ENCODE data around the gene TRANK1.

TRANK1 gene

DNA sequence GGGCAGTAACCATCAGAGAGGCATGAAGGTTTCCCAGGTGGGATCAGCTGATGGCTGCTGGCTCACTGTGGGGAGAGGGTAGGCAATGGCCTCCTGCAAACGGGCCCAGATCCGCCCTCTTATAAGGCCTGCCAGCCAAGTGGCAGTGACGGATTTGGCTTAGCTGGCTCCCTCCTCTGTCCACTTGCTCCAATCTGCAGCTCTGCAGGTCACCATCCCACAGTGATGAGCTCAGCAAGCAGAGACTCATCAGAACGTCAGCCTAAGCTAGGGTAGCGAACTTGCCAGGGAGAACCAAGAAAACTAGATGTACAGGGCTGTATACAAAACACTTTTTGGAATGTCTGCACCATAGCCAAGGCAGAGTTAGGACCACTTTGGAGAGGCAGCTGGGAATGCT is 117.7 kb downstream of the TRANK1 start:
- TF ChIP-seq, protein P1, sequence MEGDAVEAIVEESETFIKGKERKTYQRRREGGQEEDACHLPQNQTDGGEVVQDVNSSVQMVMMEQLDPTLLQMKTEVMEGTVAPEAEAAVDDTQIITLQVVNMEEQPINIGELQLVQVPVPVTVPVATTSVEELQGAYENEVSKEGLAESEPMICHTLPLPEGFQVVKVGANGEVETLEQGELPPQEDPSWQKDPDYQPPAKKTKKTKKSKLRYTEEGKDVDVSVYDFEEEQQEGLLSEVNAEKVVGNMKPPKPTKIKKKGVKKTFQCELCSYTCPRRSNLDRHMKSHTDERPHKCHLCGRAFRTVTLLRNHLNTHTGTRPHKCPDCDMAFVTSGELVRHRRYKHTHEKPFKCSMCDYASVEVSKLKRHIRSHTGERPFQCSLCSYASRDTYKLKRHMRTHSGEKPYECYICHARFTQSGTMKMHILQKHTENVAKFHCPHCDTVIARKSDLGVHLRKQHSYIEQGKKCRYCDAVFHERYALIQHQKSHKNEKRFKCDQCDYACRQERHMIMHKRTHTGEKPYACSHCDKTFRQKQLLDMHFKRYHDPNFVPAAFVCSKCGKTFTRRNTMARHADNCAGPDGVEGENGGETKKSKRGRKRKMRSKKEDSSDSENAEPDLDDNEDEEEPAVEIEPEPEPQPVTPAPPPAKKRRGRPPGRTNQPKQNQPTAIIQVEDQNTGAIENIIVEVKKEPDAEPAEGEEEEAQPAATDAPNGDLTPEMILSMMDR (IDR thresholded peaks at IDR 0.05; ENCODE audit: low read depth, low read length, missing control alignments): no peak
- no peak for DNase-seq (ENCODE audit: extremely low read depth, low read depth)
- H3K4me3 ChIP-seq (replicated peaks; ENCODE audit: low read depth, low read length): no peak overlapping the region

DNA sequence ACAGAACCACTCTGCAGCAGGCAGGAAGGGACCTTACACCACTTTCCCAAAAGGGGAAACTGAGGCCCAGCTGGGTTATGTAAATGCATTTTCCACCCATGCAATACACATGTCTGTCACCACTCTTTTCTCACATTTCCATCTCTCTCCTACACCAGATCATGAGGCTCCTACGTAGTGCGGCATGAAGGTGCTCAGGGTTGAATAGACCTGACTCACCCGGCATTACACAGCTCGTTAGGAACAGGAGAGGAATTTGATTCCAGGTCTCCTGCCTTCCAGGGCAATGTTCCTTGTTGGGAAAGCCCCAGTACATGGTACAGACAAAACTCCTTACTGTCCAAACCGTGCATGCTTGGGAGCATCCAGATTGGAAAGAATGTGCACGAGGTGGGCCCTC is 118.6 kb downstream of the TRANK1 start:
- TF ChIP-seq, protein P1 (IDR thresholded peaks at IDR 0.05; ENCODE audit: low read depth, low read length, missing control alignments): no peak
- no peak overlapping the region for H3K4me3 ChIP-seq (replicated peaks; ENCODE audit: low read depth, low read length)
- no peak for DNase-seq (ENCODE audit: extremely low read depth, low read depth)

DNA sequence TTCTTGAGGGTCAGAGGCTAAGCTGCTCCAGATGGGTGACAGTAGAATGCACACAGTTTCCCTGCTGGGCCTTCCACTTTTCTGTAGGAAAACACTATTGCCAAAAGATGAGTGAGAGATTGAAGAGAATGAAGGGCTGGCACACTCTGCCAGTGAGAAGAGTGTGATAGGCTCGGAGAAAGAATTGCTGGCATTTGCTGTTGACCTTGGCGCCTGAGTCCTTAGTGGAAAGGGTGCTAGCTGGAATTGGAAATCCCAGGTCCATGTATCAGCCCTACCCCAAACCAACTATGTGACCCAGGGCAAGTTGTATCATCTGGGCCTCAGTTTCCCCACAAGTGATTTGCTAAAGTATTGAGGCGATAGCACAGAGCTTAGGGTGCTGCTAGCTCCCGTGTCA is 120.4 kb downstream of the TRANK1 start:
- no peak overlapping the region for H3K4me3 ChIP-seq (replicated peaks; ENCODE audit: low read depth, low read length)
- TF ChIP-seq, protein P1 (IDR thresholded peaks at IDR 0.05; ENCODE audit: low read depth, low read length, missing control alignments): no peak
- no peak for DNase-seq (ENCODE audit: extremely low read depth, low read depth)

DNA sequence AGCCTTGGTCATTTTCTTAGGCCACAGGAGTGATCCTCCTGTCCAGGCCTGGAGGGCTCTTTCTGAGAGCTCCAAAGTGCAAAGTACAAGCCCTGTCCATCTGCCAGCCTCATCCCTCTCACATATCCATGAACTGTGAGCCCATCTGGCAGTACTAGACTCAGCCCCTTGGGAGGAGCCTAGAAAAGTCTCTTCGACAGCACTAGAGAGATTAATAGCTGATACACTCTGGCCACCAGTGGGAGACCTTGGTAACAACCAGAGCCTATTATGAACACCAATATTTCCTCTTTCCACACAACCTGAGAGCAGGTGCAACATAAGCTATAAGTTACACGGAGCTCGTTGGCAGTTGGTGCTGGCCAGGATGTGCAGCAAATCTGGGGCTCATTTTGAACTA is 121.0 kb downstream of the TRANK1 start:
- TF ChIP-seq, protein P1 (IDR thresholded peaks at IDR 0.05; ENCODE audit: low read depth, low read length, missing control alignments): no peak
- DNase-seq (ENCODE audit: extremely low read depth, low read depth): no peak
- no peak overlapping the region for H3K4me3 ChIP-seq (replicated peaks; ENCODE audit: low read depth, low read length)

DNA sequence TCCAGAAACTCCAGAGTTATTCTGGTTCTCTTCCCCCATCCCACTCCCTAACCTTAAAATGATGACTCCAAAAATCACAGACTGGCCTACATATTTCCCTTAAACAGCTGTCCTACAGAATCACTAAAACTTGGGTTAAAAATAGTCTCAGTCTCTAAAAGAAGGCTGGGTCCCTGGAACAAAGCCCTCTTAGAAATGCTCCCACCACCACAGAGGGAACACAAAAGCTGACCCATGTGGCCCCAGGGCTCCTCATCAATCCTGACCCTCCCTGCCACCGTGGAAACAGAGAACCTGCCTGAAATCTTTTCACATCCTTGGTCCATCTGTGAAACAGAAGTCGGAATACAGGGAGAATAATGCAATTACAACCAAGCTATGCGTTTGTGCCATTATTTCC is 124.8 kb downstream of the TRANK1 start:
- TF ChIP-seq, protein P1 (IDR thresholded peaks at IDR 0.05; ENCODE audit: low read depth, low read length, missing control alignments): no peak
- no peak overlapping the region for H3K4me3 ChIP-seq (replicated peaks; ENCODE audit: low read depth, low read length)
- DNase-seq (ENCODE audit: extremely low read depth, low read depth): no peak

DNA sequence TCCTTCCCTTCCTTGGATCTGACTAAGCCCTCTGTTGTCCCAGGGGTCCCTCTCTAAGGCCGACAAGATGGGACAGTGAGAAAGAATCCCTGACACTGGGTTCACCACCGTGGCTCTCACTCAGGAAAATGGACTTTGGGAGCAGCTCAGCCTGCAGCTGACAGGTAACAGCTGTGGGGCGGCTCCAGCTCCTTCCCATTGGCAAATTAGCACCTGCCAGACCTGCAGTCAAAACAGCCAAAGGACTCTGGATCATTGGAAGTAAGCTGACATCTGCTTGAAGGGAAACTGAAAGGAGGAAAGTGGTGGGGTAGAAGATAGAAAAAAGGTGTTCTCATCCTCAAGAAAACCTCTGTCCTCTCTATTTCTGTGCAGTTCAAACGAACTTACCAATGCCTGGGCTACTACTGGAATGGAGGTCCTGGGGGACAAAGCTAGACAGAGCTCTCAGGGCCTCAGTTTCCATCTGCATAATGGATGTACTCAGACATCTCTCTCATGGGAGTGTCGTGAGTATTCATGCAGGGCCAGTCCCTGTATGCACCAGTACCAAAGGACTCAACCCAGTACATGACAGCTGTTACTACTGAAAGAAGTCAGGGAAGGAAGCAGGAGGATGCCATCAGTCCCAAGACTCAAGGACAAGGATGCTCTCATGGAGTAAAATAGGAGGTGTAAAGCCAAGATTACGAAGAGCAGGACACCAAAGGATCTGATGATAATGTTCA is 126.9 kb downstream of the TRANK1 start:
- DNase-seq (ENCODE audit: extremely low read depth, low read depth): no peak
- TF ChIP-seq, protein P1 (IDR thresholded peaks at IDR 0.05; ENCODE audit: low read depth, low read length, missing control alignments): no peak
- no peak overlapping the region for H3K4me3 ChIP-seq (replicated peaks; ENCODE audit: low read depth, low read length)

DNA sequence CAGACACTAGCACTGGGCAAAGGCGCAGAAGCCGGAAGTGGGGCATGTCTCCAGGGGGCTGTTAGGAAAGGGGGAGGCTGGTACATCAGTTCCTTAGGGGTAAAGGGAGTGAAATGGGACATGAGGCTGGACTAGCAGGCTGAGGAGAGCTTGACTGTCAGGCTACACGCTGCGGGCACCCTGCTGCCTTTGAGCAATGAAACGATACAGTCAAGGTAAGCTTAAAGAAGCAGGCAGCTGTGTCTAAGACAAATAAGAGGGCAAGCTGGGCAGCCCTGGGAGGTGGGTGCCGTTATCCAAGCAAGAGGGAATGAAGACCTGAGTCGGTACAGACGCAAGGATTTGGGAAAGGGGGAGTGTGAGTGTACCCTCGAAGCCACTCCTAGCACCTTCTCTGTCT is 129.5 kb downstream of the TRANK1 start:
- no peak for DNase-seq (ENCODE audit: extremely low read depth, low read depth)
- H3K4me3 ChIP-seq (replicated peaks; ENCODE audit: low read depth, low read length): no peak overlapping the region
- TF ChIP-seq, protein P1 (IDR thresholded peaks at IDR 0.05; ENCODE audit: low read depth, low read length, missing control alignments): no peak

Data from HFF-Myc (cell line).